ENCODE measurements around the gene PPARG.
A peak's percentile ranks its signal among the peaks of the same experiment; 100 is the strongest.
"Not testable (repeated sequence)": the region's sequence is repeated elsewhere in the genome, so short reads cannot be mapped to it uniquely, and the experiment has no call there.

PPARG gene

GRCh38 chr3:12276827-12277226 is 12.0 kb upstream of the PPARG start:
- not testable (repeated sequence) for H3K36me3 ChIP-seq (ENCODE audit: control insufficient read depth in 5 of 5, insufficient read depth in 5 of 5, low read length in 5 of 5); H3K27me3 ChIP-seq (ENCODE audit: control insufficient read depth in 5 of 5, insufficient read depth in 4 of 5, low read length in 5 of 5); H3K4me3 ChIP-seq (ENCODE audit: low read depth in 1 of 5, low read length in 5 of 5); H3K9ac ChIP-seq (ENCODE audit: low read length in 5 of 5); H3K9me3 ChIP-seq (ENCODE audit: control insufficient read depth in 5 of 5, low read length in 5 of 5); H3K27ac ChIP-seq (ENCODE audit: low read depth, low read length)
- H3K4me1 ChIP-seq (ENCODE audit: control insufficient read depth in 5 of 5, insufficient read depth in 5 of 5, low read length in 5 of 5), result peaks cover 0 to 12% (median 4%) of the 10 kb centered on the region in 5 donors

GRCh38 chr3:12278566-12278965 is 10.3 kb upstream of the PPARG start:
- no peak overlapping the region for H3K9ac ChIP-seq (ENCODE audit: low read length in 5 of 5)
- no peaks in the 10 kb centered on the region for H3K36me3 ChIP-seq (ENCODE audit: control insufficient read depth in 5 of 5, insufficient read depth in 5 of 5, low read length in 5 of 5)
- no peak overlapping the region for H3K4me3 ChIP-seq (ENCODE audit: low read depth in 1 of 5, low read length in 5 of 5)
- H3K27me3 ChIP-seq (ENCODE audit: control insufficient read depth in 5 of 5, insufficient read depth in 4 of 5, low read length in 5 of 5), result no peaks in the 10 kb centered on the region
- H3K27ac ChIP-seq (ENCODE audit: low read depth, low read length), result no peak overlapping the region
- peaks cover 0 to 12% (median 4%) of the 10 kb centered on the region in 5 donors for H3K4me1 ChIP-seq (ENCODE audit: control insufficient read depth in 5 of 5, insufficient read depth in 5 of 5, low read length in 5 of 5)
- no peaks in the 10 kb centered on the region for H3K9me3 ChIP-seq (ENCODE audit: control insufficient read depth in 5 of 5, low read length in 5 of 5)

GRCh38 chr3:12279591-12280326 is 9.1 kb upstream of the PPARG start:
- Histone ChIP-seq H3K9ac (ENCODE audit: low read length in 5 of 5) (no peak overlapping the region), H3K4me1 (ENCODE audit: control insufficient read depth in 5 of 5, insufficient read depth in 5 of 5, low read length in 5 of 5) (peaks cover 0 to 12% (median 4%) of the 10 kb centered on the region in 5 donors), H3K4me3 (ENCODE audit: low read depth in 1 of 5, low read length in 5 of 5) (no peak overlapping the region), H3K27me3 (ENCODE audit: control insufficient read depth in 5 of 5, insufficient read depth in 4 of 5, low read length in 5 of 5) (no peaks in the 10 kb centered on the region), H3K9me3 (ENCODE audit: control insufficient read depth in 5 of 5, low read length in 5 of 5) (no peaks in the 10 kb centered on the region), H3K27ac (ENCODE audit: low read depth, low read length) (no peak overlapping the region), H3K36me3 (ENCODE audit: control insufficient read depth in 5 of 5, insufficient read depth in 5 of 5, low read length in 5 of 5) (no peaks in the 10 kb centered on the region)

- no peak overlapping the region for H3K4me3 ChIP-seq (ENCODE audit: low read depth in 1 of 5, low read length in 5 of 5)
- peak overlapping the region; percentile 12 for H3K27ac ChIP-seq (ENCODE audit: low read depth, low read length)
- no peaks in the 10 kb centered on the region for H3K27me3 ChIP-seq (ENCODE audit: control insufficient read depth in 5 of 5, insufficient read depth in 4 of 5, low read length in 5 of 5)
- no peak overlapping the region for H3K9ac ChIP-seq (ENCODE audit: low read length in 5 of 5)
- H3K9me3 ChIP-seq (ENCODE audit: control insufficient read depth in 5 of 5, low read length in 5 of 5), result no peaks in the 10 kb centered on the region
- H3K4me1 ChIP-seq (ENCODE audit: control insufficient read depth in 5 of 5, insufficient read depth in 5 of 5, low read length in 5 of 5), result peaks cover 0 to 12% (median 4%) of the 10 kb centered on the region in 5 donors
- no peaks in the 10 kb centered on the region for H3K36me3 ChIP-seq (ENCODE audit: control insufficient read depth in 5 of 5, insufficient read depth in 5 of 5, low read length in 5 of 5)
Observed at GRCh38 chr3:12280357-12280806, 8.5 kb upstream of the PPARG start.

GRCh38 chr3:12284591-12284990 is 4.3 kb upstream of the PPARG start:
- Histone ChIP-seq H3K27ac (ENCODE audit: low read depth, low read length) (no peak overlapping the region), H3K36me3 (ENCODE audit: control insufficient read depth in 5 of 5, insufficient read depth in 5 of 5, low read length in 5 of 5) (no peaks in the 10 kb centered on the region), H3K27me3 (ENCODE audit: control insufficient read depth in 5 of 5, insufficient read depth in 4 of 5, low read length in 5 of 5) (no peaks in the 10 kb centered on the region), H3K9me3 (ENCODE audit: control insufficient read depth in 5 of 5, low read length in 5 of 5) (no peaks in the 10 kb centered on the region), H3K9ac (ENCODE audit: low read length in 5 of 5) (no peak overlapping the region), H3K4me1 (ENCODE audit: control insufficient read depth in 5 of 5, insufficient read depth in 5 of 5, low read length in 5 of 5) (peaks cover 0 to 13% (median 10%) of the 10 kb centered on the region in 5 donors), H3K4me3 (ENCODE audit: low read depth in 1 of 5, low read length in 5 of 5) (no peak overlapping the region)

GRCh38 chr3:12285003-12285555 is 3.8 kb upstream of the PPARG start:
- Histone ChIP-seq H3K36me3 (ENCODE audit: control insufficient read depth in 5 of 5, insufficient read depth in 5 of 5, low read length in 5 of 5) (no peaks in the 10 kb centered on the region), H3K9ac (ENCODE audit: low read length in 5 of 5) (no peak overlapping the region), H3K4me1 (ENCODE audit: control insufficient read depth in 5 of 5, insufficient read depth in 5 of 5, low read length in 5 of 5) (peaks cover 0 to 13% (median 10%) of the 10 kb centered on the region in 5 donors), H3K9me3 (ENCODE audit: control insufficient read depth in 5 of 5, low read length in 5 of 5) (no peaks in the 10 kb centered on the region), H3K27me3 (ENCODE audit: control insufficient read depth in 5 of 5, insufficient read depth in 4 of 5, low read length in 5 of 5) (no peaks in the 10 kb centered on the region), H3K4me3 (ENCODE audit: low read depth in 1 of 5, low read length in 5 of 5) (no peak overlapping the region), H3K27ac (ENCODE audit: low read depth, low read length) (no peak overlapping the region)

- H3K4me3 ChIP-seq (ENCODE audit: low read depth in 1 of 5, low read length in 5 of 5); H3K9me3 ChIP-seq (ENCODE audit: control insufficient read depth in 5 of 5, low read length in 5 of 5); H3K36me3 ChIP-seq (ENCODE audit: control insufficient read depth in 5 of 5, insufficient read depth in 5 of 5, low read length in 5 of 5); H3K27me3 ChIP-seq (ENCODE audit: control insufficient read depth in 5 of 5, insufficient read depth in 4 of 5, low read length in 5 of 5); H3K9ac ChIP-seq (ENCODE audit: low read length in 5 of 5); H3K27ac ChIP-seq (ENCODE audit: low read depth, low read length): not testable (repeated sequence)
- H3K4me1 ChIP-seq (ENCODE audit: control insufficient read depth in 5 of 5, insufficient read depth in 5 of 5, low read length in 5 of 5), result peaks cover 0 to 14% (median 10%) of the 10 kb centered on the region in 5 donors
Observed at GRCh38 chr3:12285779-12286178, 3.1 kb upstream of the PPARG start.

- no peaks in the 10 kb centered on the region for H3K36me3 ChIP-seq (ENCODE audit: control insufficient read depth in 5 of 5, insufficient read depth in 5 of 5, low read length in 5 of 5)
- H3K27me3 ChIP-seq (ENCODE audit: control insufficient read depth in 5 of 5, insufficient read depth in 4 of 5, low read length in 5 of 5), result no peaks in the 10 kb centered on the region
- H3K4me1 ChIP-seq (ENCODE audit: control insufficient read depth in 5 of 5, insufficient read depth in 5 of 5, low read length in 5 of 5), result peaks cover 0 to 18% (median 11%) of the 10 kb centered on the region in 5 donors
- peak overlapping the region in 4 of 5 donors; percentile 54 to 84 (median 66) for H3K4me3 ChIP-seq (ENCODE audit: low read depth in 1 of 5, low read length in 5 of 5)
- H3K9ac ChIP-seq (ENCODE audit: low read length in 5 of 5), result peak overlapping the region in 4 of 5 donors; percentile 0 to 82 (median 74)
- no peaks in the 10 kb centered on the region for H3K9me3 ChIP-seq (ENCODE audit: control insufficient read depth in 5 of 5, low read length in 5 of 5)
- H3K27ac ChIP-seq (ENCODE audit: low read depth, low read length), result peak overlapping the region; percentile 86
Observed at GRCh38 chr3:12286504-12286903, 2.4 kb upstream of the PPARG start.

- Histone ChIP-seq H3K27ac (ENCODE audit: low read depth, low read length) (peak overlapping the region; percentile 86), H3K4me3 (ENCODE audit: low read depth in 1 of 5, low read length in 5 of 5) (peak overlapping the region; percentile 54 to 84 (median 65)), H3K4me1 (ENCODE audit: control insufficient read depth in 5 of 5, insufficient read depth in 5 of 5, low read length in 5 of 5) (peaks cover 0 to 23% (median 11%) of the 10 kb centered on the region in 5 donors), H3K36me3 (ENCODE audit: control insufficient read depth in 5 of 5, insufficient read depth in 5 of 5, low read length in 5 of 5) (no peaks in the 10 kb centered on the region), H3K9ac (ENCODE audit: low read length in 5 of 5) (peak overlapping the region; percentile 41 to 82 (median 75)), H3K27me3 (ENCODE audit: control insufficient read depth in 5 of 5, insufficient read depth in 4 of 5, low read length in 5 of 5) (no peaks in the 10 kb centered on the region), H3K9me3 (ENCODE audit: control insufficient read depth in 5 of 5, low read length in 5 of 5) (no peaks in the 10 kb centered on the region)
Observed at GRCh38 chr3:12286927-12287726, 1.7 kb upstream of the PPARG start.
